GM18868 (cell line): ENCODE results near the gene ARMH4.

Experiments
- ATAC-seq: cut with Tn5 transposase; IDR thresholded peaks from one replicate; pipeline ENCODE4 v1.9.1; 2021; ENCODE audit warnings: mild to moderate bottlenecking, moderate library complexity; ENCODE audit not compliant: unreplicated experiment

The ARMH4 gene

DNA sequence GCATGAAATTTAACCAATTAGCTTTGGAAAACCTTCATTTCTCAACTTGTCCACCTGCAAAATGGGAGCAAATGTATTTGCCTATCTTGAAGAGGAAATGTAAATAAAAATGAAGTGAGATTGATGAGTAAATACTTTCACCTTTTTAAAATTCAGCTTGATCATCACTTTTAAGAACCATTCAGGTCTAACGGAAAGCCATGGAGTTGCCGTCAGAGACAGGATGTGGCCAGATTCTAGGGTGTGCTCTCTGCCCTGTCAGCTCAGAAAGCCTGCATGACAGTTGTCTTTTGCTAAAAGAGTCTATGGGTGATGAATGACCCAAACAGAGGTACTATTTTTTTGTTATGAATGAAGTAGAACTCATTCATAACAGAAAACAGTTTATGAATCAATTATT is 181.8 kb downstream of the ARMH4 start:
- no peak for ATAC-seq

DNA sequence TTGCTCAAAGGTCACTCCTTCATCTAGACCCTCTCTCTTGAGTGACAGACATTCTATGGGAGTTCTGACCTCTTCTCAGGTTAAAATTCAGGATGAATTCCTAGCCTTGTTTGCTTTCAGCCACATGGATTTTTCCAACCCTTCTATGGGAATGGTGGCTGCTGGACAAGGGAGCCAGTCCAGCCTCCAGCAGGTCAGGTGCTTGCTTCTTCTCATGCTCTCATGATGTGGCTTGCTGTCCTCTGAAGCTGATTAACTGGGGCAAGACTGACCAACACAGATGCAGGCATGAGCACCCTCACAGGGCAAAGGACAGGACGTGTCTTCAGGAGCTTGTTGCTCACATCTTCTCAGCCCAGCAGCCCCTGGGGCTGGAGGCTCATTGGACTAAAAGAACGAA is 188.9 kb downstream of the ARMH4 start:
- ATAC-seq: no peak

- ATAC-seq: no peak
Observed at GRCh38 chr14:57962325-57963035, 189.5 kb downstream of the ARMH4 start.

- no peak for ATAC-seq
Observed at GRCh38 chr14:57961786-57962060, 190.3 kb downstream of the ARMH4 start.

- no peak for ATAC-seq
Observed at GRCh38 chr14:57960946-57961785, 190.8 kb downstream of the ARMH4 start.

DNA sequence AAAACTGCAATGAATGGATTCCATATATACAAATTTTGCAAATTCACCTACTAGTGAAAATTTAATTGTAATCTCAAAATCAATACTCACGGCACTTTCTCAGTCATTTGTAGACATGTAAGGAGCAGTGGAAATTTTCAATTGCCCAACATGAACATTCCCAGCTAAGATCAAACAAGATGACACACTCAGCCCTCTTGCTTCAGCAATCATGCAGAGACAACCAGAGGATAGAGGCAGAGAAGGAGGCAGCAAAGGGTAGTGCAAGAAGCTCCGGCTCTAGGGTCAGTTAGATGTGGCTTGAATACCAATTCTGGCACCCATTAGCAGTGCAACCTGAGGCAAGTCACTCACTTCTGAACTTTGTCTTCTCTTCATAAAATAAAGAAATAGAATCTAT is 194.6 kb downstream of the ARMH4 start:
- no peak for ATAC-seq
